GM23338 (cell line): ENCODE data around the gene HIVEP3.

Source experiments
- EZH2 ChIP-seq: fragments of 200-600 bp; sonication (generic); IDR thresholded peaks from one replicate; pipeline ENCODE4 v1.8.0; 2017; ENCODE audit warnings: antibody characterized with exemption, mild to moderate bottlenecking, low read depth; ENCODE audit not compliant: unreplicated experiment
- TF ChIP-seq, protein P1 (sequence below), 2 experiments: fragments of 200-600 bp in 1 of 2; sonication (generic) in 1 of 2; conservative IDR thresholded peaks; 2 replicates each; pipeline versions ENCODE4 v1.5.1 to v1.6.1; 2016 to 2017; ENCODE audit warnings: antibody characterized with exemption in 2 of 2, low read depth in 2 of 2, mild to moderate bottlenecking in 2 of 2, moderate library complexity in 1 of 2

GRCh38 chr1:41476807-41477361, 441.8 kb downstream of the HIVEP3 start:
- TF ChIP-seq, protein P1, sequence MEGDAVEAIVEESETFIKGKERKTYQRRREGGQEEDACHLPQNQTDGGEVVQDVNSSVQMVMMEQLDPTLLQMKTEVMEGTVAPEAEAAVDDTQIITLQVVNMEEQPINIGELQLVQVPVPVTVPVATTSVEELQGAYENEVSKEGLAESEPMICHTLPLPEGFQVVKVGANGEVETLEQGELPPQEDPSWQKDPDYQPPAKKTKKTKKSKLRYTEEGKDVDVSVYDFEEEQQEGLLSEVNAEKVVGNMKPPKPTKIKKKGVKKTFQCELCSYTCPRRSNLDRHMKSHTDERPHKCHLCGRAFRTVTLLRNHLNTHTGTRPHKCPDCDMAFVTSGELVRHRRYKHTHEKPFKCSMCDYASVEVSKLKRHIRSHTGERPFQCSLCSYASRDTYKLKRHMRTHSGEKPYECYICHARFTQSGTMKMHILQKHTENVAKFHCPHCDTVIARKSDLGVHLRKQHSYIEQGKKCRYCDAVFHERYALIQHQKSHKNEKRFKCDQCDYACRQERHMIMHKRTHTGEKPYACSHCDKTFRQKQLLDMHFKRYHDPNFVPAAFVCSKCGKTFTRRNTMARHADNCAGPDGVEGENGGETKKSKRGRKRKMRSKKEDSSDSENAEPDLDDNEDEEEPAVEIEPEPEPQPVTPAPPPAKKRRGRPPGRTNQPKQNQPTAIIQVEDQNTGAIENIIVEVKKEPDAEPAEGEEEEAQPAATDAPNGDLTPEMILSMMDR (conservative IDR thresholded peaks at IDR 0.05; ENCODE audit: low read depth in 2 of 2) = no peak
- TF ChIP-seq EZH2 = no peak
